Esophagus (tissue), 2 donors: ENCODE data around the gene CC2D2A. TPM values are rescaled to one million over a fixed set of nuclear protein-coding genes. Genes with fewer than 3 reads are reported as not detected.

Source experiments
- H3K27ac ChIP-seq, 2 donors: one replicate each; pipeline ENCODE4 v1.5.1; 2013; ENCODE audit warnings: low read depth in 2 of 2, mild to moderate bottlenecking in 2 of 2, inconsistent platforms in 1 of 2, low read length in 1 of 2, moderate library complexity in 1 of 2
- H3K27me3 ChIP-seq, 2 donors: one replicate each; pipeline ENCODE4 v1.6.1; 2013; ENCODE audit warnings: low read length in 2 of 2, control low read depth in 1 of 2, mild to moderate bottlenecking in 1 of 2; ENCODE audit not compliant: insufficient read depth in 2 of 2, control insufficient read depth in 1 of 2
- H3K36me3 ChIP-seq, 2 donors: one replicate each; pipeline ENCODE4 v1.6.1; 2013; ENCODE audit warnings: low read length in 1 of 2; ENCODE audit not compliant: control insufficient read depth in 2 of 2, insufficient read depth in 2 of 2
- H3K4me1 ChIP-seq, 2 donors: one replicate each; pipeline ENCODE4 v1.6.1; 2013; ENCODE audit warnings: low read length in 1 of 2; ENCODE audit not compliant: control insufficient read depth in 2 of 2, insufficient read depth in 2 of 2
- H3K4me3 ChIP-seq, 2 donors: one replicate each; pipeline ENCODE4 v1.5.1; 2013; ENCODE audit warnings: low read length in 2 of 2, mild to moderate bottlenecking in 2 of 2, low read depth in 1 of 2, moderate library complexity in 1 of 2
- H3K9me3 ChIP-seq, 2 donors: one replicate each; pipeline ENCODE4 v1.6.1; 2013; ENCODE audit warnings: mild to moderate bottlenecking in 2 of 2, low read depth in 1 of 2, low read length in 1 of 2, moderate library complexity in 1 of 2; ENCODE audit not compliant: control insufficient read depth in 2 of 2, insufficient read depth in 1 of 2
- WGBS, 2 donors: extraction: QIAGEN DNeasy Blood & Tissue Kit; methylation state at CpG; one replicate each; pipeline ENCODE4 v1.1.7; 2013; 5-methylcytosine and 5-hydroxymethylcytosine counted together
- polyA plus RNA-seq, 2 donors: library from polyadenylated mRNA; stranded (reverse); fragments of 200-250 nt; gene quantifications; one replicate each; pipeline ENCODE4 v1.2.3, GENCODE V29; 2013
- donor health status: healthy with polysubstance abuse.
- donor health status: Bipolar disorder and iron deficiency.

The CC2D2A gene
- polyA plus RNA-seq, 2 donors: 4.0 to 4.5 TPM

DNA sequence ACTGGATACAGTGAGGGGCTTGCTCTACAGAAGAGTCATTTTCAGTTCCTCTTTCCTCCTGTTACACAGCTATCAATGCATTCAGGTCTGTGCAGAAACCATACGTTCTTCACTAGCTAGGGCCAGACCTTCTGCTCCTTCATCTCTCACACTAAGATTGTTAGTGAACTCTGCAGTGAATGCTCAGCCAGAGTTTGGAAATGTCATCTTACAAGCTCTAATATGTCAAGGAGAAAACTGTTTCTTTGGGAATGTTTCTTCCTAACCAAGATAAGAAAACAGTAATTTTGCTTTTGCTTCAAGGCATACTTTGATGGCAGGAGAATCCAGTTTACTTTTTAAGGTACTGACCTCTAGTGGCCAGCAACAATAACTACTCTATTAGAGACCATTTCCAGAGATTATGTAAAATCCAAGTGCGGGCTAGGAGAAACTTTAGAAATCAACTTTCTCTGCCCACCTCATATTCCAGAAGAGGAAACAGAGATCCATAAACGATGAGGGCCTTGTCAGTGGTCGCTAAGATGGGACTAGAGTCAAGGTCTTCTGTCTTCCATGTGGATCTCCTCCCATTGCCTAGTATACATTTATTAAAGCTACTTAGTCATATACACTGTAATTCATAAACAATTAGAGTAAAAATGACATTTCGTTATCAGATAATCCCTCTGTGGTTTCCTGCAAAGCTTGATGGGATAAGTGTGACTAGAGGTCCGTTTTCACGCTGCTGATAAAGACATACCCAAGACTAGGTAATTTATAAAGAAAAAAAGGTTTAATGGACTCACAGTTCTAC lies 12.1 kb upstream of the CC2D2A start:
- H3K27ac ChIP-seq: peak overlapping the region; percentile 5 to 22
- WGBS, 2 donors: 24 to 26% methylated on average over 7 of the region's 7 CpGs
- no peaks in the 10 kb centered on the region for H3K36me3 ChIP-seq
- H3K4me3 ChIP-seq: no peak overlapping the region
- no peaks in the 10 kb centered on the region for H3K9me3 ChIP-seq
- no peaks in the 10 kb centered on the region for H3K4me1 ChIP-seq
- H3K27me3 ChIP-seq: no peaks in the 10 kb centered on the region

DNA sequence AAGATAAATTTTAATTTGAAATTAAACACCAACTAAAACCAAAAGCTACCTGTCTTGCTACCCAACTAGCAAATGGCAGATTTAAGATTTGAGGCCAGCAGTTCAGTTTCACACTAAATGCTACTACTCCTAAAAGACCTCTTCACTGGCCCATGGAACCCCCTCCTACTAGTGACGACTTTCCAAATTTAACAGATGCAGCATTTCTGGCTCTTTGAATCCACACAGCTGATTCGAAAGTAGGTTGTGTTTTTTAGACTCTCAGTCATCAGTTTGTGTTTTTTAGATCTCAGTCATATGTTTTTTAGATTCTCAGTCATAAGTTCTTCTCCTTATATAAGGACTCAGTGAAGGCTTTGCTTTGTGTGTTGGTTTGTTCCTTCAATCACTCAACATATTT lies 11.1 kb upstream of the CC2D2A start:
- Histone ChIP-seq H3K4me1 (no peaks in the 10 kb centered on the region), H3K27ac (no peak overlapping the region), H3K9me3 (no peaks in the 10 kb centered on the region), H3K27me3 (no peaks in the 10 kb centered on the region), H3K36me3 (no peaks in the 10 kb centered on the region), H3K4me3 (no peak overlapping the region)
- WGBS, 2 donors: 75 to 81% methylated on average over 2 of the region's 2 CpGs

DNA sequence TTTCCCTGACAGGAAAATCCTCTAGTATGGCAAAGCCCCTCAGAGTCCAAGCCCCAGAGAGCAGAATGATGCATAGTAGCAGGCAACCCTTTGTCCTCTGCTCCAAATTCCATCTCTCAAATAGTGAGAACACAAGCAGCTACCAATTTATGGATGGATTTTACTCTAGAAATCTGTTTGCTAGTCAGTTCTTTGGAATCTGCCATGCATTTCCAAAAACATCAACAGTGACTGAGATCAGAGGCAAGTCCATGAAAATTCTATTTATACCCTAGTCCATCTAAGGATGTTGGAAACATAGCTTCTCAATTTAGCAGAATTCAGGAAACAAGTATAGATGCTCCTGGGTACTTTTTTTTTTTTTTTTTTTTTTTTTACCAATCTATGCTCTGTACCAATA lies 10.0 kb upstream of the CC2D2A start:
- H3K27me3 ChIP-seq: no peaks in the 10 kb centered on the region
- H3K27ac ChIP-seq: no peak overlapping the region
- no peak overlapping the region for H3K4me3 ChIP-seq
- H3K36me3 ChIP-seq: no peaks in the 10 kb centered on the region
- no peaks in the 10 kb centered on the region for H3K9me3 ChIP-seq
- no peaks in the 10 kb centered on the region for H3K4me1 ChIP-seq

DNA sequence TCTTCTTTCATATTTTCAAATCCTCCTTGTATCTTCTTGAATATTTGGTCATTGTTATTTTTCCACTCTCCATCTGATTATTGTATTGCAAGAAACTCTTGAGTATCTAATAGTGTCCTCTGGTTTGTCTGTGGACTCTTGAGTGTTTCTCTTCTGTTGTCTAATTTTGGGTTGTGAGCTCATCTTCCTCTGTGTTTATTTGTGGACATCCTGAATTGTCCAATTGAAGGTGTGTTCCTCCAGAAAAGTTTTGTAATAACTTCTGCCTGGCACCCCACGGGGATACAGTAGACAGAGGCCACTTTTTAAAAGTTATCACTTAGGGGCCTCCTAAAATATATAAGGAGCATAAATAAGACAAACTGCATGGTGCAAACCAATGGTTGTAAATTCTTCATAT lies 3.1 kb upstream of the CC2D2A start:
- 72 to 80% methylated on average over 1 of the region's 1 CpG for WGBS, 2 donors
- H3K27me3 ChIP-seq: no peaks in the 10 kb centered on the region
- H3K4me3 ChIP-seq: no peak overlapping the region
- no peaks in the 10 kb centered on the region for H3K9me3 ChIP-seq
- peaks cover 0 to 2% of the 10 kb centered on the region in 2 donors for H3K4me1 ChIP-seq
- no peaks in the 10 kb centered on the region for H3K36me3 ChIP-seq
- H3K27ac ChIP-seq: no peak overlapping the region

DNA sequence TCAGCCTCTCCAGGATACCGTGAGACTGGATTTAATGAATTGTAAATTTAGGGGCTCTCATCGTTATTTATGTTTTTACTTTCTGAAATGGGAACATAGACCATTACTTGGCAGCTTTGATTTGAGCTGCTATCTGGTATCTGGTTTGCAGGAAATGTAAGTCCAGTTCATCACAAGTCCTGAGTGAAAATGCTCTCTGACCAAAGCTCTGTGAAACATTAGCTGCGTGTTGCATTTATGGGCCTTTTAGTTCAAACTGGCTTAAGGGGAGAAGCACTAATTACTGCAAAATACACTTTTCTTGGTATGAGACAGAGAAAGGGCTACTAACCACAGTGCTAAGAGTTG lies 420 bp downstream of the CC2D2A start:
- Histone ChIP-seq H3K4me1 (peaks cover 0 to 2% of the 10 kb centered on the region in 2 donors), H3K4me3 (peak overlapping the region; percentile 26 to 48), H3K27ac (peak overlapping the region in 1 of 2 donors; percentile 20), H3K27me3 (no peaks in the 10 kb centered on the region), H3K36me3 (no peaks in the 10 kb centered on the region), H3K9me3 (no peaks in the 10 kb centered on the region)
- 6 to 8% methylated on average over 3 of the region's 3 CpGs for WGBS, 2 donors

DNA sequence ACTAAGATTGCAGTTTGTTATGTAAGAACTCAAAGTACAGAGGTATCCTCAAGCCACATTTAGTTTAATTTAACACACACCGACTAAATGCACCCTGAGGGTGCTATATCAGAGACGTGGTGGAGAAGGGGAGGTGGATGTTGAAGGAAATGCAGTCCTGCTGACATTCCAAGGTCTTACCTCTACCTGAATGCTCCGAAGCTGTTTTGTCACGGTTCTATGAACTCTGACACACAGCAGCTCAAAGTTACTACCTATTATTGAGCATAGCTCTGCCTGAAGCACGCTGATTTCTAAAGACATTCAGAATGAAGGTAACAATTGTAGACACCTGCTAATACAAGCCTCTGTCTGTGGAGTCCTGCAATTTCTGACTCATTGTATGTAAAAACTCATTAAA lies 6.7 kb downstream of the CC2D2A start:
- WGBS, 2 donors: 71 to 72% methylated on average over 5 of the region's 5 CpGs
- H3K4me1 ChIP-seq: peaks cover 0 to 5% of the 10 kb centered on the region in 2 donors
- H3K27ac ChIP-seq: no peak overlapping the region
- H3K36me3 ChIP-seq: no peaks in the 10 kb centered on the region
- H3K9me3 ChIP-seq: no peaks in the 10 kb centered on the region
- H3K4me3 ChIP-seq: no peak overlapping the region
- no peaks in the 10 kb centered on the region for H3K27me3 ChIP-seq

DNA sequence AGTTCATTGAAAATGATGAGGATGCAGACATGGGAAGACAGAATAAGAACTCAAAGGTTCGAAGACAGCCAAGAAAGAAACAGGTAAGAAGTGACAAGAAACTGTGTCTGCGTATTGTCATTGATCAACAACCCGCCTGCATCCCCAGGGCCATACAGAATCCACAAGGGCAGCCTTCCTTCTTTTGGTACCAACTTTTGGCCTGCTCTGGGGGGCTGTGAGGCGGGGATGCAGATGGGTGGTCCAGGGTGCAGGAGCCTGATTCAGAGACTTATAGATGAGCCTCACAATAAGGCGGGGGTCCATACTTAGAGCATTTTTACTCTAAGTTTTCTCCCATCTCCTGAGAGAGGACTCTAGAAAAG lies 9.0 kb downstream of the CC2D2A start:
- no peaks in the 10 kb centered on the region for H3K27me3 ChIP-seq
- WGBS, 2 donors: 63 to 66% methylated on average over 5 of the region's 5 CpGs
- H3K27ac ChIP-seq: no peak overlapping the region
- H3K4me3 ChIP-seq: no peak overlapping the region
- H3K36me3 ChIP-seq: no peaks in the 10 kb centered on the region
- H3K9me3 ChIP-seq: no peaks in the 10 kb centered on the region
- peaks cover 0 to 5% of the 10 kb centered on the region in 2 donors for H3K4me1 ChIP-seq

DNA sequence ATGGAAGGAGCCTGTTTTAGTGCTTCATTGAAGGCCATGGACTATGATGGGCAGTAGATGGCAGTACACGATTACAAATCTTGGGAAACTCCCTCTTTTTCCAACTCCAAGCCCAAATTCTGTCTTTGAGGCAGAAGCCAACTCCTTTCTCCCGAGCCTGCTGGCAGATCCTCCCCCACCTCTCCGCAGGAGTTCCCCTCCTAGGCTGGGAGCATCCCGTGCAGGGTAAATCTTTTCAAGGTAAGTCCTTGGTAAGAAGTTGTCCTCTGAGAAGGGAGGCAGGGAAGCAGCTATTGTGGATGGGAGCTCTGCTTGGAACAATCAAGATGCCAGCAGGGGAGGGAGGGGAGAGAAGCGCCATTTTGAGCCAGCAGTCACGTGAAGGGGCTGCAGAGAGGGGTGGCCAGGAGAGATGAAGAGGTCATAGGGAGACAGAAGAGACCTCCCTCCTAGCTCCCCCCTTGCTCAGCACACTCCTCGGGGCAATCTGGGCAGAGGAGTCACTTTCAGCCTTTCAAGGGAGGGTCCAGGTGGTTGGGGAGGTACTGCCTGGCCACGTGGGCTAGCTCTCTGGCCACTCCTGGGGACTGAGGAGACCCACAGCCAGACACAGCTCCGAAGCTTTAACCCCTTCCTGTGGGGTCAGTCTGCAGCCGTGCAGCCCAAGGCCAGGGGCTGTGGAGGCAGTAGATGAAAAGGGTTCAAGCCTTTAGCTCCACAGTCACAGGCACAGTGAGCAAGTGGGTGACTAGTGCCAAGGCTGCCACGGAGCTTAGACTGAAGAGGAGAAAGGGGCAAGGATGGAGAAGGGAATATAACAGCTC lies 9.6 kb downstream of the CC2D2A start:
- peak overlapping the region; percentile 47 to 49 for H3K4me3 ChIP-seq
- H3K36me3 ChIP-seq: no peaks in the 10 kb centered on the region
- peaks cover 0 to 5% of the 10 kb centered on the region in 2 donors for H3K4me1 ChIP-seq
- no peaks in the 10 kb centered on the region for H3K27me3 ChIP-seq
- 22 to 23% methylated on average over 11 of the region's 11 CpGs for WGBS, 2 donors
- H3K9me3 ChIP-seq: no peaks in the 10 kb centered on the region
- H3K27ac ChIP-seq: peak overlapping the region; percentile 43 to 74

DNA sequence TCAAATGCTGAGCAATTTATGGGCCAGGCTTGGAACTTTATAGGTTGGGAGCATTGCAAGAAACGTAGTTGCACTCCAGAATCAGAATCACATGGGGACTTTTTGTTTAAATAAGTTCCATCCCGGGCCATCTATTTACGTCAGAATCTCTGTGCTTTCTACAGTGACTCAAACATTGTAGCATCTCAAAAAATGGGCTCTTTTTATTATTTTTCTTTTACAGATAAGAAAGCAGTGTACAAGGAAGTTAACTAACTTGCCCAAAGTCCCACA lies 10.2 kb downstream of the CC2D2A start:
- no peaks in the 10 kb centered on the region for H3K36me3 ChIP-seq
- peak overlapping the region; percentile 40 to 74 for H3K27ac ChIP-seq
- no peaks in the 10 kb centered on the region for H3K27me3 ChIP-seq
- H3K9me3 ChIP-seq: no peaks in the 10 kb centered on the region
- 22 to 38% methylated on average over 3 of the region's 3 CpGs for WGBS, 2 donors
- peaks cover 0 to 5% of the 10 kb centered on the region in 2 donors for H3K4me1 ChIP-seq
- H3K4me3 ChIP-seq: peak overlapping the region; percentile 47 to 49
